Measurements from ENCODE around the gene CLIC3.

Gene CLIC3

GRCh38 chr9:137016436-137016835 is 20.1 kb upstream of the CLIC3 start:
- no peak for DNase-seq

DNA sequence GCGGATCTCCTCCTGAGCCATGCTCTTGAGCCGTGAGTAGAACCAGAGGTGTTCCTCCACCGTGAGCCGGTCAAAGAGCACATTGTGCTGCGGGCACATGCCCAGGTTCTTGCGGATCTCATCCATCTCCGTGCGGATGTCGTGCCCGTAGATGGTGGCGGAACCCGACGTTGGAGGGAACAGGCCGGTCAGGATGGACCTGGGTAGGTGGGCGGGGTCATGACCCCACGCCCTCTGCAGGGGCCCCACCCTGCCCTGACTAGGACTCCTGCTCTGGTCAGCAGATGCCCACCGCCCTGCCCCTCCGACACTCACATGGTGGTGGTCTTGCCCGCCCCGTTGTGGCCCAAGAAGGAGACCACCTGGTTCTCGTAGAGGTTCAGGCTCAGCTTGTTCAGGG is 19.6 kb upstream of the CLIC3 start:
- DNase-seq = no peak

DNA sequence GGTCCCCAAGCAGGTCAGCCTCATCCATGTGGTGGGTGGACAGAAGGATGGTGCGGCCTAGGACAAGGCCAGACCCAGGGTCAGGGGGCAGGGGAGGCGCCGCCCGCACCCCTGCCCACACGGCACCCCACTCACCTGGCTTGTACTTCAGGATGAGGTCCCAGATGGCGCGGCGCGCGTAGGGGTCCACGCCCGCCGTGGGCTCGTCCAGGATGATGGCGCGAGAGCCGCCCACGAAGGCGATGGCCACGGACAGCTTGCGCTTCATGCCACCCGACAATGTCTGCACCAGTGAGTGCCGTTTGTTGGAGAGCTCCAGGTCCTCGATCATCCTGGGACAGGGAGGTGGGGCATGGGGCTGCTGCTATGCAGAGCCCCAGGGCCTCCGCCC is 19.2 kb upstream of the CLIC3 start:
- DNase-seq = no peak

GRCh38 chr9:137014776-137015539 is 18.6 kb upstream of the CLIC3 start:
- no peak for DNase-seq

GRCh38 chr9:137014166-137014565 is 17.8 kb upstream of the CLIC3 start:
- DNase-seq = no peak

GRCh38 chr9:137013571-137013940 is 17.2 kb upstream of the CLIC3 start:
- no peak for DNase-seq

GRCh38 chr9:137012694-137013570 is 16.6 kb upstream of the CLIC3 start:
- no peak for DNase-seq

- DNase-seq = no peak
Measured at GRCh38 chr9:137011907-137012675, 15.7 kb upstream of the CLIC3 start.

DNA sequence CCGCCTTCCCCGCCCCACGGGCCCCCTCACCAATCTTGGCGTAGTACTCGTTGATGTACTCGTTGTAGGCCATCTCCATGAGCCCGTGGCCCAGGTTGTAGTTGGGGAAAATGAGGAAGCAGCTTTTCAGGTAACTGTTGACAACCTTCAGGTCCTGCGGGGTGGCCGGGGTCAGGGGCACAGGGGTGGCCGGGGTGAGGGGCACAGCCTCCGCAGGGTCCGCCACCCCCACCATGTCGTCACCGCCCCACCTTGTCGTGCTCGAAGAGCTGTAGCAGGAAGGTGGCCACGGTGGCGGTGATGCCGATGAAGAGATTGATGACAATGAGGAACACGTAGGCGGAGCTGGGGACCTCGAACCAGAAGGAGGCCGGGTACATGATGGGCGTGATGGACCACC is 14.8 kb upstream of the CLIC3 start:
- no peak for DNase-seq

- no peak for DNase-seq
Measured at GRCh38 chr9:137009938-137010732, 13.8 kb upstream of the CLIC3 start.

- DNase-seq = no peak
Measured at GRCh38 chr9:137009217-137009616, 12.8 kb upstream of the CLIC3 start.

GRCh38 chr9:137008312-137008711 is 11.9 kb upstream of the CLIC3 start:
- DNase-seq = no peak

- DNase-seq = no peak
Measured at GRCh38 chr9:137007816-137008270, 11.5 kb upstream of the CLIC3 start.

GRCh38 chr9:137007108-137007815 is 10.9 kb upstream of the CLIC3 start:
- DNase-seq = no peak

GRCh38 chr9:137006116-137007003 is 10.0 kb upstream of the CLIC3 start:
- DNase-seq = no peak

GRCh38 chr9:137004285-137004684 is 7.9 kb upstream of the CLIC3 start:
- DNase-seq = peak; percentile 34

DNA sequence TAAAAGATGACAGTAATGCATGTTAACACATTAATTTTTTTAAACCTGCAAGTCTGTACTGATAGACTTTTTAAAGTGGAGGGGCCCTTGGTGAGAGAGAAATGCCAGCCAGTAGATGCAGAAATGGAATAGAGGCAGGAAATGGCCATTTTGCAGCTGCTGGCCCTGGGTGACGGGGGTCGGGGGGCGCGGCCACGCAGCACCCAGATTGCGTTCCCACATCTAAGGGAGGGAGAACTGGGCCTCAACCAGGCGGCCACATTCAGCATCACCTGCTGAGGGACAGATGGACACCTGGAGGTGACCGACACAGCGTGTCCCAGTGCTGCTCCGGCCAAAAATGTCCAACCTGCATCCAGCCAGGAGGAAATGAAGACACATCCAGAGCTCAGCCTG is 6.3 kb upstream of the CLIC3 start:
- no peak for DNase-seq

DNA sequence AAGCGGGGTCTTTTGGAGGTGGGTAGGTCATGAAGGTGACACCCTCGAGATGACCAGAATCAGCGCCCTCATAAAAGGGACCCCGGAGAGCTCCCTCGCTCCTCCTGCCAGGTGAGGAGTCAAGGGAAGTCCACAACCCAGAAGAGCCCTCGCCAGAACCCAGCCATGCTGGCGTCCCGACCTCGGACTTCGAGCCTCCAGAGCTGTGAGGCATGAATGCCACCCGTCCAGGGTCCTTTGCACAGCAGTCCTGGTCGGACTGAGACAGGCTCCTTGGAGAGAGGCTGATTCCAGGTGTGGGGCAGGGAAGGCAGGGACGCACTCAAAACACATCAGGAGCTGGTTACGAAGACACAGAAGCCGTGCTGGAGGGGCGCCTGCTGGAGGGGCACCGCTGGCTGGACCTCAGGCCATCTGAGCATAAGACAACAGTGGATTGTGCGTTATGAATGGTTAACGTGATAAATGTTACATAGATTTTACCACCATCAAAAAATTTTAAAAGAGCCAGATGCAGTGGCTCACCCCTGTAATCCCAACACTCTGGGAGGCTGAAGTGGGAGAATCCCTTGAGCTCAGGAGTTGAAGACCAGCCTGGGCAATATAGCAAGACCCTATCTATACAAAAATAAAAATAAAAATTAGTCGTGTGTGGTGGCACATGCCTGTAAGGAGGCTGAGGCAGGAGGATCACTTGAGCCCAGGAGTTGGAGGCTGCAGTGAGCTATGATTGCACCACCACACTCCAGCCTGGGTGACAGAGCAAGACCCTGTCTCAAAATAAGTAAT is 5.7 kb upstream of the CLIC3 start:
- no peak for DNase-seq

GRCh38 chr9:137000177-137000930 is 4.0 kb upstream of the CLIC3 start:
- DNase-seq = peak; percentile 65

Data from activated CD4-positive, alpha-beta T cell treated with anti-CD3 and anti-CD28 coated beads, Interleukin-2, Interleukin-6, amounts not matched to agents 100 ng/mL and 50 ng/mL, durations not matched to agents 16 hours and 8 hours (primary cell).